Body of pancreas (tissue), 4 donors: ENCODE results near the gene CLSTN2.

Experiments used
- CTCF ChIP-seq, 7 experiments: fragments of 450-650 bp in 4 of 7; fragments of 200-600 bp in 3 of 7; sonication (generic) in 3 of 7; IDR thresholded peaks; one replicate each; pipeline ENCODE4 v1.5.1; 2016 to 2019; ENCODE audit warnings: antibody characterized with exemption in 7 of 7
- POLR2A ChIP-seq, 3 donors: fragments of 450-650 bp; IDR thresholded peaks; one replicate each; pipeline ENCODE4 v1.6.1; 2016; ENCODE audit warnings: antibody characterized with exemption in 3 of 3, mild to moderate bottlenecking in 2 of 3

- TF ChIP-seq CTCF (IDR thresholded peaks at IDR 0.05) = peak in 3 of 7 experiments; percentile 21 to 38 (median 29)
- no peak for TF ChIP-seq POLR2A (IDR thresholded peaks at IDR 0.05)
Observed at GRCh38 chr3:140219923-140220452, 285.0 kb downstream of the CLSTN2 start.
